Keratinocyte (primary cell): ENCODE measurements around the gene FITM2. TPM values are rescaled to one million over a fixed set of nuclear protein-coding genes. Genes with fewer than 3 reads are reported as not detected.

Experiments
- DNase-seq: peaks from one replicate; pipeline ENCODE4 v3.0.0-alpha.2; 2011; ENCODE audit warnings: low read depth, missing footprints, low spot score
- FAIRE-seq: peaks from 2 replicates; lab custom pipeline; 2011; peaks lifted over from hg19 to GRCh38; lab: Jason Lieb, UNC
- H2AFZ ChIP-seq: 2 replicates; pipeline ENCODE4 v1.6.0; 2012; ENCODE audit warnings: low read length, control low read depth, inconsistent platforms; ENCODE audit not compliant: control insufficient read depth
- H3K27ac ChIP-seq: 2 replicates; pipeline ENCODE4 v1.5.1; 2011; ENCODE audit warnings: low read length; ENCODE audit not compliant: control insufficient read depth, insufficient read depth
- H3K27me3 ChIP-seq: 3 replicates; pipeline ENCODE4 v1.6.0; 2011; ENCODE audit warnings: low read length; ENCODE audit not compliant: control insufficient read depth, insufficient read depth; ENCODE audit errors: extremely low read depth
- H3K36me3 ChIP-seq, 2 experiments: 2 replicates in 1 of 2; 3 replicates in 1 of 2; pipeline ENCODE4 v1.5.1; 2011; ENCODE audit warnings: low read length in 2 of 2, mild to moderate bottlenecking in 1 of 2; ENCODE audit not compliant: control insufficient read depth in 2 of 2, insufficient read depth in 2 of 2; ENCODE audit errors: extremely low read depth in 1 of 2
- H3K4me1 ChIP-seq: 3 replicates; pipeline ENCODE4 v1.5.1; 2011; ENCODE audit warnings: low read length; ENCODE audit not compliant: control insufficient read depth, insufficient read depth; ENCODE audit errors: extremely low read depth
- H3K4me2 ChIP-seq: 3 replicates; pipeline ENCODE4 v1.6.0; 2011; ENCODE audit warnings: low read depth, low read length; ENCODE audit not compliant: control insufficient read depth, insufficient read depth; ENCODE audit errors: extremely low read depth
- H3K4me3 ChIP-seq, 3 experiments: fragments of 200-600 bp in 1 of 3; sonication (generic) in 1 of 3; 2 replicates in 2 of 3; 3 replicates in 1 of 3; pipeline ENCODE4 v1.5.1; 2011 to 2016; ENCODE audit warnings: low read length in 3 of 3, mild to moderate bottlenecking in 3 of 3, control low read depth in 2 of 3, inconsistent platforms in 1 of 3, low read depth in 1 of 3, mixed read lengths in 1 of 3, mixed run types in 1 of 3, moderate library complexity in 1 of 3; ENCODE audit not compliant: control insufficient read depth in 2 of 3, insufficient read depth in 2 of 3; ENCODE audit errors: extremely low read depth in 1 of 3
- H3K79me2 ChIP-seq: 2 replicates; pipeline ENCODE4 v1.6.0; 2012; ENCODE audit warnings: low read length; ENCODE audit not compliant: control insufficient read depth, insufficient read depth
- H3K9ac ChIP-seq: 3 replicates; pipeline ENCODE4 v1.6.0; 2011; ENCODE audit warnings: low read length; ENCODE audit not compliant: control insufficient read depth, insufficient read depth; ENCODE audit errors: extremely low read depth
- H3K9me1 ChIP-seq: 3 replicates; pipeline ENCODE4 v1.6.0; 2011; ENCODE audit warnings: low read length; ENCODE audit not compliant: control insufficient read depth, insufficient read depth; ENCODE audit errors: extremely low read depth
- H3K9me3 ChIP-seq: 2 replicates; pipeline ENCODE4 v1.5.1; 2012; ENCODE audit warnings: low read depth, low read length; ENCODE audit not compliant: control insufficient read depth
- H4K20me1 ChIP-seq: 3 replicates; pipeline ENCODE4 v1.6.0; 2011; ENCODE audit warnings: low read length; ENCODE audit not compliant: control insufficient read depth, insufficient read depth; ENCODE audit errors: extremely low read depth
- EZH2 ChIP-seq: IDR thresholded peaks from one replicate; pipeline ENCODE4 v1.6.1; 2012; ENCODE audit warnings: inconsistent platforms, mild to moderate bottlenecking, low read length, moderate library complexity
- dilution Hi-C: fragments of 300-500 bp; cut with MboI; formaldehyde crosslinking; loops from one replicate; pipeline ENCODE4 v1.7.0; 2020; ENCODE audit warnings: low sequenced_read_pairs; ENCODE audit not compliant: extremely low pct_ligation_motif_present
- polyA plus RNA-seq, 5 experiments: library from polyadenylated mRNA; depleted of rRNA in 3 of 5; stranded (reverse) in 3 of 5; stranded (forward) in 1 of 5; unstranded in 1 of 5; fragments of >200 nt; gene quantifications; 1 replicate in 1 of 5; 2 replicates in 3 of 5; 3 replicates in 1 of 5; pipeline versions ENCODE4 v1.2.1 to v1.2.3, GENCODE V29; 2011 to 2012; ENCODE audit warnings: missing spikeins in 2 of 5, low read depth in 1 of 5, low replicate concordance in 1 of 5
- TF ChIP-seq, protein P1 (sequence below), 3 experiments: IDR thresholded peaks in 1 of 3; conservative IDR thresholded peaks in 1 of 3; optimal IDR thresholded peaks in 1 of 3; 2 replicates in 2 of 3; 3 replicates in 1 of 3; pipeline versions ENCODE3 to v1.5.1; 2011; ENCODE audit warnings: low read length in 3 of 3, mild to moderate bottlenecking in 3 of 3, moderate library complexity in 2 of 3, control low read depth in 1 of 3, inconsistent platforms in 1 of 3; ENCODE audit not compliant: insufficient read depth in 2 of 3; ENCODE audit errors: extremely low read depth in 1 of 3

FITM2 gene
- polyA plus RNA-seq, 1 donor (not counting 4 experiments of a cell fraction or from before 2014, with no cell fraction given), result 2.9 TPM

DNA sequence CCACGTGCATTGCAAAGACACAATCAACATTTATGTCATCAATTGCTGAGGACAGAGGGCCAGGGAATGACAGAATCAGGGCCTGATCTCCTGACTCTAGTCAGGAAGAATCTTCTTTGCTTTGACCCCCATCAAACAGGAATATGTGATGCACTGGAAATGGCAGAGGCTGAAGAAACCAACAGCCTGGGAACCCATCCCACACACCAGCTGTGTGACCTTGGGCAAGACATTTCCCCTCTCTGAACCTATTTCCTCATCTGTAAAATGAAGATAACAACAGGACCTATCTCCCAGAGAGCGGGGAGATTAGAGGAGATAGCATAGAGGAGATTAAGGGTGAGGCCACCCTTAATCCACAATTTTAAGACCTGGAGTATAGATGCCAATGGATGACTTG, 46.0 kb upstream of the FITM2 start:
- Histone ChIP-seq H3K36me3 (no peaks in the 10 kb centered on the region), H3K4me1 (no peaks in the 10 kb centered on the region), H4K20me1 (no peaks in the 10 kb centered on the region), H3K9me3 (no peaks in the 10 kb centered on the region), H3K79me2 (no peaks in the 10 kb centered on the region), H3K4me3 (no peak overlapping the region), H2AFZ (no peak overlapping the region), H3K4me2 (no peak overlapping the region), H3K27me3 (peaks cover 3% of the 10 kb centered on the region), H3K9ac (no peak overlapping the region), H3K27ac (no peak overlapping the region), H3K9me1 (no peaks in the 10 kb centered on the region)
- TF ChIP-seq, protein P1, sequence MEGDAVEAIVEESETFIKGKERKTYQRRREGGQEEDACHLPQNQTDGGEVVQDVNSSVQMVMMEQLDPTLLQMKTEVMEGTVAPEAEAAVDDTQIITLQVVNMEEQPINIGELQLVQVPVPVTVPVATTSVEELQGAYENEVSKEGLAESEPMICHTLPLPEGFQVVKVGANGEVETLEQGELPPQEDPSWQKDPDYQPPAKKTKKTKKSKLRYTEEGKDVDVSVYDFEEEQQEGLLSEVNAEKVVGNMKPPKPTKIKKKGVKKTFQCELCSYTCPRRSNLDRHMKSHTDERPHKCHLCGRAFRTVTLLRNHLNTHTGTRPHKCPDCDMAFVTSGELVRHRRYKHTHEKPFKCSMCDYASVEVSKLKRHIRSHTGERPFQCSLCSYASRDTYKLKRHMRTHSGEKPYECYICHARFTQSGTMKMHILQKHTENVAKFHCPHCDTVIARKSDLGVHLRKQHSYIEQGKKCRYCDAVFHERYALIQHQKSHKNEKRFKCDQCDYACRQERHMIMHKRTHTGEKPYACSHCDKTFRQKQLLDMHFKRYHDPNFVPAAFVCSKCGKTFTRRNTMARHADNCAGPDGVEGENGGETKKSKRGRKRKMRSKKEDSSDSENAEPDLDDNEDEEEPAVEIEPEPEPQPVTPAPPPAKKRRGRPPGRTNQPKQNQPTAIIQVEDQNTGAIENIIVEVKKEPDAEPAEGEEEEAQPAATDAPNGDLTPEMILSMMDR (optimal IDR thresholded peaks at IDR 0.05 in 1 of 3, IDR thresholded peaks at IDR 0.05 in 1 of 3, conservative IDR thresholded peaks at IDR 0.05 in 1 of 3; ENCODE audit: extremely low read depth in 1 of 3, insufficient read depth in 2 of 3, low read length in 3 of 3), result no peak
- no peak for TF ChIP-seq EZH2
- dilution Hi-C loops, result no loop called here
- no peak for DNase-seq
- no peak for FAIRE-seq

DNA sequence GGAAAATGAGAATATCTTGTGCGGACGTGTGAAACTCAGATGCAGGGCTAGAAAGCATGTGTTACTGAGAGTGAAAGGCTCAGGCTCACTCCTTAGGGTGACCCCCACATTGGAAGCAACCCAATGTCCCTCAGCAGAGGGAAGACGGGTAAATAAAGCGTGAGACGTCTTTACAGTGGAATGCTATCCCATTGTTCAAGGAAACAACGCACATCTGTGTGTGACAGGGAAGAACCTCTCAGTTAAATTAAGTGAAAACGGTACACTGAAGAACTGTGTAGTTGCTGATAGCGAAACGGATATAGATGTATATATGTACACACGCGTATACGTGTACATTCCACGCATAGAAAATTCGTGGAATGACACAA, 45.3 kb upstream of the FITM2 start:
- no peak for TF ChIP-seq EZH2
- TF ChIP-seq, protein P1 (optimal IDR thresholded peaks at IDR 0.05 in 1 of 3, IDR thresholded peaks at IDR 0.05 in 1 of 3, conservative IDR thresholded peaks at IDR 0.05 in 1 of 3; ENCODE audit: extremely low read depth in 1 of 3, insufficient read depth in 2 of 3, low read length in 3 of 3), result no peak
- Histone ChIP-seq H2AFZ (no peak overlapping the region), H3K27me3 (peaks cover 3% of the 10 kb centered on the region), H3K27ac (no peak overlapping the region), H3K79me2 (no peaks in the 10 kb centered on the region), H4K20me1 (no peaks in the 10 kb centered on the region), H3K9ac (no peak overlapping the region), H3K36me3 (no peaks in the 10 kb centered on the region), H3K4me2 (no peak overlapping the region), H3K4me1 (no peaks in the 10 kb centered on the region), H3K9me3 (no peaks in the 10 kb centered on the region), H3K9me1 (no peaks in the 10 kb centered on the region), H3K4me3 (no peak overlapping the region)
- dilution Hi-C loops, result no loop called here
- FAIRE-seq (no peak), DNase-seq (no peak)
